Measurements from ENCODE around the gene ST8SIA6. TPM values are rescaled to one million over a fixed set of nuclear protein-coding genes. Genes with fewer than 3 reads are reported as not detected.
"Not testable (repeated sequence)": the region's sequence is repeated elsewhere in the genome, so short reads cannot be mapped to it uniquely, and the experiment has no call there.

The ST8SIA6 gene
- total and polyA plus RNA-seq, 4 experiments from 2014 or later = 0.30 to 0.58 (median 0.52) TPM; not detected in 1

DNA sequence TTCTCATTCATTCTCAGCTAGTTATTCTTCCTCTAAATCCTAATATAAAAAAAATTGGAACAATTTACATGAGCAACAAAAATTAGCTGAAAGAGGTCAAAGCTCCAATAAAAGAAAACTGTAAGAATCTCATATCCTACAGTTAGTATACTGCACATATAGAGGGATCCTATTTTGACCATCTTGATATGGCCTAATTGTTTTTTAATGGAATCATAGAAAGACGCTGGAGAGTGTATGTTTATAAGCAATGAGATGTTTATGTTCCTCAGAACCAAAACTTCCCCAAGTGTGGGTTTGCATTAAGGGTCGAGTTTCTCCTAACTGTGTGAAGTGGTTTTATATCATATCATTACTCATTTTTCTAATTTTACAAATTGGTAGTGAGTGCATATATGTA, 123.9 kb downstream of the ST8SIA6 start:
- peaks cover 1 to 6% of the 10 kb centered on the region in 2 donors for H3K27me3 Mint-ChIP-seq
- no peak overlapping the region for H3K27ac Mint-ChIP-seq
- H3K4me1 ChIP-seq (ENCODE audit: insufficient read depth, low read length) = no peaks in the 10 kb centered on the region
- POLR2A ChIA-PET (ENCODE audit: partially characterized antibody) = no interaction called here
- DNase-seq = no peak
- no peaks in the 10 kb centered on the region for H3K27me3 ChIP-seq (ENCODE audit: insufficient read depth, low read length)
- H3K4me3 ChIP-seq (ENCODE audit: low read length in 2 of 2) = no peak overlapping the region
- no peak overlapping the region for H3K27ac ChIP-seq (ENCODE audit: low read depth, low read length)
- H3K4me1 Mint-ChIP-seq = peaks cover 0 to 2% (median 0%) of the 10 kb centered on the region in 4 donors
- intact Hi-C loops (cut with micrococcal nuclease) = no loop called here
- no peak overlapping the region for H3K4me3 Mint-ChIP-seq
- peaks cover 0 to 3% (median 0%) of the 10 kb centered on the region in 8 donors for H3K9me3 Mint-ChIP-seq
- no peaks in the 10 kb centered on the region for H3K36me3 Mint-ChIP-seq
- H3K9me3 ChIP-seq (ENCODE audit: control insufficient read depth in 1 of 2, low read length in 2 of 2) = no peaks in the 10 kb centered on the region
- CTCF ChIA-PET (ENCODE audit: partially characterized antibody) = no interaction called here
- H3K36me3 ChIP-seq (ENCODE audit: insufficient read depth, low read length) = no peaks in the 10 kb centered on the region

DNA sequence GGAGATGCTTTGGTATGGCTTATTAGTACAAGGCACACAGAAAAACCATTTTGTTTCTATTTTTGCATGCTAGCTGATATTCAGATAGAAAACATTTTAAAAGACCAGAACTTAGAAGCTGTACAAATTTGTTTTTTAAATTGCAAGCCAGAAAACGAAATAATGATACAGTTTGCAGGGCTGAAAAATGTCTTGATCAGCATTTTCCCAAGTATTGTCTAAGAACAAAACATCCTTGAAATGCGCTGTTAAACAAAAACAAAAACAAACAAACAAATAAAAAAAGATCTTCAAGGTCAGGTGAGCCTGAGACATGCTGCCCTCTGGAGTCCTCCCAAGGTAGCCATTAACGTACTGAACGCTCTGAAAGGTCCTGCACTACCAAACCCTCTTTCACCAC, 128.0 kb downstream of the ST8SIA6 start:
- Histone ChIP-seq H3K9me3 (ENCODE audit: control insufficient read depth in 1 of 2, low read length in 2 of 2) (no peaks in the 10 kb centered on the region), H3K27ac (ENCODE audit: low read depth, low read length) (no peak overlapping the region)
- H3K4me3 Mint-ChIP-seq = no peak overlapping the region

DNA sequence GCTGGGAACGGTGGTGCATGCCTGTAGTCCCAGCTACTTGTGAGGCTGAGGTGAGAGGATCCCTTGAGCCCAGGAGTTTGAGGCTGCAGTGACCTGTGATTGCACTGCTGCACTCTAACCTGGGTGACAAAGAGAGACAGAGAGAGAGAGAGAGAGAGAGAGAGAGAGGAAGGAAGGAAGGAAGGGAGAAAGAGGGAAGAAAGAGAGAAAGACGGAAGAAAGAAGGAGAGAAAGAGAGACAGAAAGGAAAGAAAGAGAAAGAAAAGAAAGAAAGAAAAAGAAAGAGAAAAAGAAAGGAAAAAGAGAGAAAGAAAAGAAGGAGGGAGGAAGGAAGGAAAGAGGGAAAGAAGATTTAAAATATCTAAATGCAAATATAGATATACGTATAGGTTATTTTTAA, 132.4 kb downstream of the ST8SIA6 start:
- H3K9me3 Mint-ChIP-seq; H3K36me3 ChIP-seq (ENCODE audit: insufficient read depth, low read length); H3K4me3 Mint-ChIP-seq; H3K27ac ChIP-seq (ENCODE audit: low read depth, low read length); H3K27me3 Mint-ChIP-seq; H3K36me3 Mint-ChIP-seq; intact Hi-C loops (cut with micrococcal nuclease); H3K27me3 ChIP-seq (ENCODE audit: insufficient read depth, low read length); CTCF ChIA-PET (ENCODE audit: partially characterized antibody); DNase-seq; H3K9me3 ChIP-seq (ENCODE audit: control insufficient read depth in 1 of 2, low read length in 2 of 2); H3K4me1 Mint-ChIP-seq; POLR2A ChIA-PET (ENCODE audit: partially characterized antibody); H3K4me1 ChIP-seq (ENCODE audit: insufficient read depth, low read length); H3K4me3 ChIP-seq (ENCODE audit: low read length in 2 of 2): not testable (repeated sequence)
- H3K27ac Mint-ChIP-seq = peak overlapping the region in 1 of 7 donors; percentile 70

More for the DNA sequence above, 128.0 kb downstream of the ST8SIA6 start:
- H3K9me3 Mint-ChIP-seq = no peaks in the 10 kb centered on the region
- H3K27me3 Mint-ChIP-seq = no peaks in the 10 kb centered on the region
- no peak overlapping the region for H3K4me3 ChIP-seq (ENCODE audit: low read length in 2 of 2)
- no peaks in the 10 kb centered on the region for H3K27me3 ChIP-seq (ENCODE audit: insufficient read depth, low read length)
- intact Hi-C loops (cut with micrococcal nuclease) = no loop called here
- H3K36me3 ChIP-seq (ENCODE audit: insufficient read depth, low read length) = no peaks in the 10 kb centered on the region
- ChIA-PET POLR2A (ENCODE audit: partially characterized antibody) (no interaction called here), CTCF (ENCODE audit: partially characterized antibody) (no interaction called here)
- no peaks in the 10 kb centered on the region for H3K4me1 ChIP-seq (ENCODE audit: insufficient read depth, low read length)
- H3K27ac Mint-ChIP-seq = no peak overlapping the region
- H3K4me1 Mint-ChIP-seq = no peaks in the 10 kb centered on the region
- no peaks in the 10 kb centered on the region for H3K36me3 Mint-ChIP-seq
- no peak for DNase-seq

DNA sequence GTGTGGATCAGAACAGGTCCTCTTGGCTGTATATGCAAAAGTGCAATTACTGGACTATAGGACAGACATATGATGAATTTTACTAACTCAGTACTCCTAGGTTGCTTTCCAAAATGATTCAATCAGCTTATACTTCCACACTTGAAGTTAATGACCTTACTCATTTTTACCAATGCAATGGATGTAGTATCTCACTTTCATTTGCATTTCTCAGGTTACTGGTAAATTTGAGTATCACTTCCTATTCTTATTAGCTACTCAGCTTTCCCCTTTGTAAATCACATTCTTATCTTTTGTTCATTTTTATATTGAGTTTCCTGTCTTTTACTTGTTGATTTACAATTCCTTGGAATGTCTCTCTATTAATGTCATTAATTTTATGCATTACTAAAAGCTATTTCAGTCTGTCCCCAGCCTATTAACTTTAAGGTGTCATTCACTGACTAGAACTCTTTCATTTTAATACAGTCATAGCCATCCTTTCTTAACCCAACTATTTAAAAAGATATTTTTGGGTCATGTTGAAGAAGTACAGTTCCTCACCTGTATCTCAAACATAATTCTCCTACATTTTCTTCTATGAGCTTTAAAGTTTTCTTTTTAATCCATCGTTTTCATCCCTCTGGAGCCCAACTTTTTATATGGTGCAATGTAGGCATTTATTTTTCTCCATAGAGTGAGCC, 137.8 kb downstream of the ST8SIA6 start:
- POLR2A ChIA-PET (ENCODE audit: partially characterized antibody) = no interaction called here
- DNase-seq = no peak
- Histone ChIP-seq H3K36me3 (ENCODE audit: insufficient read depth, low read length) (no peaks in the 10 kb centered on the region), H3K27ac (ENCODE audit: low read depth, low read length) (no peak overlapping the region), H3K4me1 (ENCODE audit: insufficient read depth, low read length) (no peaks in the 10 kb centered on the region), H3K9me3 (ENCODE audit: control insufficient read depth in 1 of 2, low read length in 2 of 2) (no peaks in the 10 kb centered on the region), H3K4me3 (ENCODE audit: low read length in 2 of 2) (no peak overlapping the region), H3K27me3 (ENCODE audit: insufficient read depth, low read length) (no peaks in the 10 kb centered on the region)
- Mint-ChIP-seq H3K4me3 (no peak overlapping the region), H3K27ac (no peak overlapping the region), H3K9me3 (no peaks in the 10 kb centered on the region), H3K36me3 (no peaks in the 10 kb centered on the region), H3K27me3 (peaks cover 6 to 11% of the 10 kb centered on the region in 2 donors), H3K4me1 (no peaks in the 10 kb centered on the region)
- CTCF ChIA-PET (ENCODE audit: partially characterized antibody) = interaction anchor here (0.8 kb wide), 1 partner anchor 472 kb away, joined by 3 read pairs; no protein-coding TSS in a partner anchor
- intact Hi-C loops (cut with micrococcal nuclease) = no loop called here

DNA sequence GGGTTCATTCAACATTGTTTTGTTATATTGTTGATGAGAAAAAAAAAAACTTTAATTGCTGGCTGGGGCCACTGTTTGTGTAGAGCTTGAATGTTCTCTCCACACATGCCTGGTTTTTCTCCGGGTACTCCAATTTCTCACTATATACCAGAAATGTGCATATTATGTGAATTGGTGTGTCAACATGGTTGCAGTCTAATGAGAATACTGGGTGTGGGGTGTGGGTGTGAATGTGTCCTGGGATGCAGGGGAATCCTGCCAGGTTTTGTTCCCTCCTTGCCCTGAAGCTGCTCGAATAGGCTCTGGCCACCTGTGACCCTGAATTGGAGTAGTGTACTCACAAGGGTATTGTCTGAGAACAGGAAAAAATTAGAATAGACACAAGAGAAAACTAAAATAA, 145.0 kb downstream of the ST8SIA6 start:
- H3K27ac ChIP-seq (ENCODE audit: low read depth, low read length) = no peak overlapping the region
- Mint-ChIP-seq H3K27me3 (peaks cover 25 to 34% of the 10 kb centered on the region in 2 donors), H3K4me1 (no peaks in the 10 kb centered on the region), H3K4me3 (no peak overlapping the region), H3K9me3 (peaks cover 0 to 2% (median 0%) of the 10 kb centered on the region in 8 donors), H3K27ac (no peak overlapping the region), H3K36me3 (no peaks in the 10 kb centered on the region)
- no peak overlapping the region for H3K4me3 ChIP-seq (ENCODE audit: low read length in 2 of 2)
- H3K36me3 ChIP-seq (ENCODE audit: insufficient read depth, low read length) = no peaks in the 10 kb centered on the region
- POLR2A ChIA-PET (ENCODE audit: partially characterized antibody) = no interaction called here
- H3K27me3 ChIP-seq (ENCODE audit: insufficient read depth, low read length) = no peaks in the 10 kb centered on the region
- no peaks in the 10 kb centered on the region for H3K4me1 ChIP-seq (ENCODE audit: insufficient read depth, low read length)
- intact Hi-C loops (cut with micrococcal nuclease) = no loop called here
- H3K9me3 ChIP-seq (ENCODE audit: control insufficient read depth in 1 of 2, low read length in 2 of 2) = no peaks in the 10 kb centered on the region
- DNase-seq = no peak
- CTCF ChIA-PET (ENCODE audit: partially characterized antibody) = no interaction called here

DNA sequence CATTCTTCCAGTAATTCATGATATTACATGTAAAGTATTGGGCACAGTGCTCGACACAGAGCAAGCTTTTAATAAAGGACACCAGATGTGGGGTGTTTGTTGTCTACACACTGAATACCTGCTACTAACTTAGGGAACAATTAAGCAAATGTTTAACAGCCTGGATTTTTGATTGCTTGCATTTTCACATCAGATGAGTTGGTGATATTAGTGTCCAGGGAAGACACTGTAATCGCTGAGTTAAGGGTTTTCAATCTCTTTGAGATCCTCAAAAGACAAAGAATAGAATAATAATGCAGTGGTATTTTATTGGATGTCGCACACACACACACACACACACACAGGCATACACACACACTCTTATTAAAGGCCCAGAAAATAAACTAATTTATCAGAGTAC, 147.3 kb downstream of the ST8SIA6 start:
- no peaks in the 10 kb centered on the region for H3K36me3 Mint-ChIP-seq

DNA sequence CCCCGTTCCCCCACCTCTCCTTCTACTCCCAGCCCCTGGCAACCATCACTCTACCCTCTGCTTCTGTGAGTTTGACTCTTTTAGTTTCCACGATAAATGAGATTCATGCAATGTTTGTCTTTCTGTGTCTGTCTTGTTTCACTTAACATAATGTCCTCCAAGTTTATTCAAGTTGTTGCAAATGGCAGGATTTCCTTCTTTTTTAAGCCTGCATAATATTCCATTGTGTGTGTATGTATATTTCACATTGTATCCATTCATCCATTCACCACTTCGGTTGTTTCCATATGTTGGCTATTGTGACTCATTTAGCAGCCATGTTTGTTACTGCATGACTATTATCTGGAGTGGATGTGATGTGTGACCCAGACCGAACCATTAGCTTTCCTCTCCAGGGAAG, 162.0 kb downstream of the ST8SIA6 start:
- H3K9me3 ChIP-seq (ENCODE audit: control insufficient read depth in 1 of 2, low read length in 2 of 2) = no peaks in the 10 kb centered on the region
- POLR2A ChIA-PET (ENCODE audit: partially characterized antibody) = no interaction called here
- Mint-ChIP-seq H3K9me3 (no peaks in the 10 kb centered on the region), H3K27me3 (peaks cover 22 to 28% of the 10 kb centered on the region in 2 donors), H3K4me3 (no peak overlapping the region), H3K4me1 (peaks cover 0 to 5% (median 0%) of the 10 kb centered on the region in 4 donors), H3K36me3 (no peaks in the 10 kb centered on the region), H3K27ac (no peak overlapping the region)
- intact Hi-C loops (cut with micrococcal nuclease) = no loop called here
- CTCF ChIA-PET (ENCODE audit: partially characterized antibody) = no interaction called here
- H3K36me3 ChIP-seq (ENCODE audit: insufficient read depth, low read length) = no peaks in the 10 kb centered on the region
- no peak overlapping the region for H3K27ac ChIP-seq (ENCODE audit: low read depth, low read length)
- no peak overlapping the region for H3K4me3 ChIP-seq (ENCODE audit: low read length in 2 of 2)
- DNase-seq = no peak
- no peaks in the 10 kb centered on the region for H3K27me3 ChIP-seq (ENCODE audit: insufficient read depth, low read length)
- H3K4me1 ChIP-seq (ENCODE audit: insufficient read depth, low read length) = no peaks in the 10 kb centered on the region

More for the DNA sequence above, 147.3 kb downstream of the ST8SIA6 start:
- Mint-ChIP-seq H3K4me3 (no peak overlapping the region), H3K4me1 (no peaks in the 10 kb centered on the region), H3K9me3 (peaks cover 0 to 2% (median 0%) of the 10 kb centered on the region in 8 donors), H3K27me3 (peaks cover 21 to 35% of the 10 kb centered on the region in 2 donors), H3K27ac (no peak overlapping the region)
- Histone ChIP-seq H3K36me3 (ENCODE audit: insufficient read depth, low read length) (no peaks in the 10 kb centered on the region), H3K4me1 (ENCODE audit: insufficient read depth, low read length) (no peaks in the 10 kb centered on the region), H3K4me3 (ENCODE audit: low read length in 2 of 2) (no peak overlapping the region), H3K9me3 (ENCODE audit: control insufficient read depth in 1 of 2, low read length in 2 of 2) (no peaks in the 10 kb centered on the region), H3K27ac (ENCODE audit: low read depth, low read length) (no peak overlapping the region), H3K27me3 (ENCODE audit: insufficient read depth, low read length) (no peaks in the 10 kb centered on the region)
- intact Hi-C loops (cut with micrococcal nuclease) = no loop called here
- ChIA-PET POLR2A (ENCODE audit: partially characterized antibody) (no interaction called here), CTCF (ENCODE audit: partially characterized antibody) (no interaction called here)
- no peak for DNase-seq
